HCT116 (cell line): ENCODE results near the gene DHRS7B.

Experiments used
- ATF3 ChIP-seq: IDR thresholded peaks from 2 replicates; pipeline ENCODE4 v1.6.1; 2012
- CTCF ChIP-seq, 3 experiments: fragments of 200-600 bp in 1 of 3; sonication (generic) in 1 of 3; IDR thresholded peaks in 2 of 3; conservative IDR thresholded peaks in 1 of 3; 2 replicates each; pipeline ENCODE4 v1.5.1; 2012 to 2017; ENCODE audit warnings: low read depth in 2 of 3, low read length in 2 of 3, antibody characterized with exemption in 1 of 3, borderline replicate concordance in 1 of 3, control low read depth in 1 of 3, mild to moderate bottlenecking in 1 of 3, mixed read lengths in 1 of 3, mixed run types in 1 of 3, moderate library complexity in 1 of 3; ENCODE audit not compliant: insufficient read depth in 1 of 3
- EGR1 ChIP-seq: IDR thresholded peaks from 2 replicates; pipeline ENCODE4 v1.6.1; 2012; ENCODE audit warnings: low read depth
- EZH2 ChIP-seq: fragments of 200-600 bp; sonication (generic); IDR thresholded peaks from 2 replicates; pipeline ENCODE4 v1.6.1; 2017; ENCODE audit warnings: antibody characterized with exemption, mixed run types
- EZH2phosphoT487 ChIP-seq: fragments of 200-600 bp; IDR thresholded peaks from 2 replicates; pipeline ENCODE4 v1.6.1; 2018; ENCODE audit warnings: antibody characterized with exemption, borderline replicate concordance
- JUND ChIP-seq: IDR thresholded peaks from 2 replicates; pipeline ENCODE4 v1.6.1; 2012
- POLR2A ChIP-seq: IDR thresholded peaks from 2 replicates; pipeline ENCODE4 v1.7.0; 2011; ENCODE audit warnings: borderline replicate concordance; ENCODE audit not compliant: insufficient read depth, insufficient read length; ENCODE audit errors: extremely low read depth
- POLR2AphosphoS5 ChIP-seq: IDR thresholded peaks from 2 replicates; pipeline ENCODE4 v1.6.1; 2011; ENCODE audit warnings: mild to moderate bottlenecking, low read depth, low read length, moderate library complexity
- REST ChIP-seq: IDR thresholded peaks from 2 replicates; pipeline ENCODE4 v1.6.1; 2012; ENCODE audit warnings: low read depth
- SIN3A ChIP-seq: IDR thresholded peaks from 2 replicates; pipeline ENCODE4 v1.6.1; 2012; ENCODE audit warnings: low read depth
- TCF7L2 ChIP-seq: IDR thresholded peaks from 2 replicates; pipeline ENCODE4 v1.7.0; 2011; ENCODE audit warnings: borderline replicate concordance, inconsistent platforms; ENCODE audit not compliant: insufficient read depth, insufficient read length; ENCODE audit errors: extremely low read depth
- YY1 ChIP-seq: IDR thresholded peaks from 2 replicates; pipeline ENCODE4 v1.6.1; 2011; ENCODE audit warnings: low read length, low read depth, moderate library complexity, mild to moderate bottlenecking; ENCODE audit not compliant: insufficient replicate concordance; ENCODE audit errors: extremely low read depth
- ZFX ChIP-seq: fragments of 450-650 bp; IDR thresholded peaks from 2 replicates; pipeline ENCODE4 v1.6.1; 2017
- ZNF274 ChIP-seq: fragments of 200-500 bp; sonication (Bioruptor generic); IDR thresholded peaks from 2 replicates; pipeline ENCODE4 v1.6.1; 2014; ENCODE audit warnings: mild to moderate bottlenecking, low read depth, low read length, inconsistent platforms

- no peak for TF ChIP-seq CTCF (IDR thresholded peaks at IDR 0.05 in 2 of 3, conservative IDR thresholded peaks at IDR 0.05 in 1 of 3; ENCODE audit: borderline replicate concordance in 1 of 3, insufficient read depth in 1 of 3, low read depth in 2 of 3, low read length in 2 of 3)
- no peak for TF ChIP-seq YY1
- no peak for TF ChIP-seq EZH2phosphoT487
- no peak for TF ChIP-seq ZFX
- no peak for TF ChIP-seq TCF7L2
- no peak for TF ChIP-seq REST
- TF ChIP-seq POLR2A = no peak
- no peak for TF ChIP-seq POLR2AphosphoS5
- TF ChIP-seq SIN3A = no peak
- no peak for TF ChIP-seq EGR1
- TF ChIP-seq ZNF274 = no peak
- no peak for TF ChIP-seq ATF3
- no peak for TF ChIP-seq EZH2
- TF ChIP-seq JUND = no peak
These were observed 902 bp upstream of the DHRS7B start for GRCh38 chr17:21125862-21126261.
